Dendritic cell treated with granulocyte-macrophage colony-stimulating factor and Interleukin-4, amounts not matched to agents 40 ng/mL and 50 ng/mL, for 4 days (primary cell): ENCODE results near the gene SYNE1.
"Not testable (repeated sequence)": the region's sequence is repeated elsewhere in the genome, so short reads cannot be mapped to it uniquely, and the experiment has no call there.

Experiments used
- H3K27ac Mint-ChIP-seq: one replicate; pipeline ENCODE4 v1.8.0; 2022; ENCODE audit warnings: mild to moderate bottlenecking, mixed read lengths
- H3K27me3 Mint-ChIP-seq: one replicate; pipeline ENCODE4 v1.8.0; 2022; ENCODE audit warnings: mild to moderate bottlenecking, mixed read lengths
- H3K36me3 Mint-ChIP-seq: one replicate; pipeline ENCODE4 v1.8.0; 2022; ENCODE audit warnings: low read depth, mixed read lengths
- H3K4me1 Mint-ChIP-seq: one replicate; pipeline ENCODE4 v1.8.0; 2022; ENCODE audit warnings: low read depth, mixed read lengths
- H3K4me3 Mint-ChIP-seq: one replicate; pipeline ENCODE4 v1.8.0; 2022; ENCODE audit warnings: mild to moderate bottlenecking, moderate library complexity, mixed read lengths
- H3K9me3 Mint-ChIP-seq: one replicate; pipeline ENCODE4 v1.8.0; 2022; ENCODE audit warnings: mixed read lengths
- intact Hi-C: fragments of 100-400 bp; cut with micrococcal nuclease; formaldehyde crosslinking; loops from one replicate; pipeline ENCODE4 v1.15.0; 2022

The SYNE1 gene

GRCh38 chr6:152514120-152514519 lies 123.0 kb downstream of the SYNE1 start:
- H3K4me3 Mint-ChIP-seq, H3K36me3 Mint-ChIP-seq, intact Hi-C loops, H3K9me3 Mint-ChIP-seq, H3K4me1 Mint-ChIP-seq, H3K27me3 Mint-ChIP-seq, H3K27ac Mint-ChIP-seq: not testable (repeated sequence)

- H3K27ac Mint-ChIP-seq = no peak overlapping the region
- intact Hi-C loops = no loop called here
- no peaks in the 10 kb centered on the region for H3K9me3 Mint-ChIP-seq
- H3K4me1 Mint-ChIP-seq = no peaks in the 10 kb centered on the region
- no peaks in the 10 kb centered on the region for H3K36me3 Mint-ChIP-seq
- no peak overlapping the region for H3K4me3 Mint-ChIP-seq
- no peaks in the 10 kb centered on the region for H3K27me3 Mint-ChIP-seq
Observed at GRCh38 chr6:152509916-152510315, 127.2 kb downstream of the SYNE1 start.

GRCh38 chr6:152508477-152508876 lies 128.7 kb downstream of the SYNE1 start:
- intact Hi-C loops = no loop called here
- Mint-ChIP-seq H3K4me3 (no peak overlapping the region), H3K4me1 (no peaks in the 10 kb centered on the region), H3K27me3 (no peaks in the 10 kb centered on the region), H3K27ac (no peak overlapping the region), H3K36me3 (no peaks in the 10 kb centered on the region), H3K9me3 (no peaks in the 10 kb centered on the region)

GRCh38 chr6:152503546-152503945 lies 133.6 kb downstream of the SYNE1 start:
- no peak overlapping the region for H3K4me3 Mint-ChIP-seq
- intact Hi-C loops = no loop called here
- H3K27me3 Mint-ChIP-seq = no peaks in the 10 kb centered on the region
- H3K9me3 Mint-ChIP-seq = no peaks in the 10 kb centered on the region
- H3K27ac Mint-ChIP-seq = no peak overlapping the region
- no peaks in the 10 kb centered on the region for H3K4me1 Mint-ChIP-seq
- no peaks in the 10 kb centered on the region for H3K36me3 Mint-ChIP-seq

- Mint-ChIP-seq H3K9me3 (no peaks in the 10 kb centered on the region), H3K4me1 (no peaks in the 10 kb centered on the region), H3K4me3 (no peak overlapping the region), H3K27ac (no peak overlapping the region), H3K27me3 (no peaks in the 10 kb centered on the region), H3K36me3 (no peaks in the 10 kb centered on the region)
- intact Hi-C loops = no loop called here
Observed at GRCh38 chr6:152502421-152503188, 134.6 kb downstream of the SYNE1 start.

GRCh38 chr6:152499931-152500330 lies 137.2 kb downstream of the SYNE1 start:
- H3K27me3 Mint-ChIP-seq = no peaks in the 10 kb centered on the region
- H3K4me1 Mint-ChIP-seq = no peaks in the 10 kb centered on the region
- intact Hi-C loops = no loop called here
- no peaks in the 10 kb centered on the region for H3K9me3 Mint-ChIP-seq
- no peaks in the 10 kb centered on the region for H3K36me3 Mint-ChIP-seq
- H3K4me3 Mint-ChIP-seq = no peak overlapping the region
- H3K27ac Mint-ChIP-seq = no peak overlapping the region

GRCh38 chr6:152496731-152497130 lies 140.4 kb downstream of the SYNE1 start:
- no peaks in the 10 kb centered on the region for H3K36me3 Mint-ChIP-seq
- H3K27me3 Mint-ChIP-seq = no peaks in the 10 kb centered on the region
- H3K4me1 Mint-ChIP-seq = no peaks in the 10 kb centered on the region
- no peak overlapping the region for H3K27ac Mint-ChIP-seq
- intact Hi-C loops = no loop called here
- no peak overlapping the region for H3K4me3 Mint-ChIP-seq
- no peaks in the 10 kb centered on the region for H3K9me3 Mint-ChIP-seq

GRCh38 chr6:152495456-152495855 lies 141.7 kb downstream of the SYNE1 start:
- H3K4me1 Mint-ChIP-seq, intact Hi-C loops: not testable (repeated sequence)

GRCh38 chr6:152492281-152492680 lies 144.9 kb downstream of the SYNE1 start:
- intact Hi-C loops, H3K27me3 Mint-ChIP-seq, H3K27ac Mint-ChIP-seq, H3K4me3 Mint-ChIP-seq, H3K36me3 Mint-ChIP-seq, H3K4me1 Mint-ChIP-seq, H3K9me3 Mint-ChIP-seq: not testable (repeated sequence)

More at GRCh38 chr6:152495456-152495855, 141.7 kb downstream of the SYNE1 start:
- not testable (repeated sequence) for H3K27ac Mint-ChIP-seq, H3K4me3 Mint-ChIP-seq, H3K27me3 Mint-ChIP-seq, H3K36me3 Mint-ChIP-seq, H3K9me3 Mint-ChIP-seq

GRCh38 chr6:152491501-152491900 lies 145.7 kb downstream of the SYNE1 start:
- not testable (repeated sequence) for H3K27me3 Mint-ChIP-seq

GRCh38 chr6:152490971-152491378 lies 146.2 kb downstream of the SYNE1 start:
- H3K4me3 Mint-ChIP-seq, intact Hi-C loops, H3K27ac Mint-ChIP-seq, H3K9me3 Mint-ChIP-seq, H3K27me3 Mint-ChIP-seq, H3K4me1 Mint-ChIP-seq, H3K36me3 Mint-ChIP-seq: not testable (repeated sequence)

More at GRCh38 chr6:152491501-152491900, 145.7 kb downstream of the SYNE1 start:
- intact Hi-C loops, H3K4me3 Mint-ChIP-seq, H3K27ac Mint-ChIP-seq, H3K36me3 Mint-ChIP-seq, H3K9me3 Mint-ChIP-seq, H3K4me1 Mint-ChIP-seq: not testable (repeated sequence)

- no peak overlapping the region for H3K27ac Mint-ChIP-seq
- H3K4me3 Mint-ChIP-seq = no peak overlapping the region
- H3K36me3 Mint-ChIP-seq = no peaks in the 10 kb centered on the region
- H3K9me3 Mint-ChIP-seq = no peaks in the 10 kb centered on the region
- H3K27me3 Mint-ChIP-seq = no peaks in the 10 kb centered on the region
- no peaks in the 10 kb centered on the region for H3K4me1 Mint-ChIP-seq
- intact Hi-C loops = no loop called here
Observed at GRCh38 chr6:152484806-152485205, 152.4 kb downstream of the SYNE1 start.

- intact Hi-C loops = no loop called here
- H3K9me3 Mint-ChIP-seq = no peaks in the 10 kb centered on the region
- H3K4me3 Mint-ChIP-seq = no peak overlapping the region
- no peak overlapping the region for H3K27ac Mint-ChIP-seq
- H3K4me1 Mint-ChIP-seq = no peaks in the 10 kb centered on the region
- H3K27me3 Mint-ChIP-seq = no peaks in the 10 kb centered on the region
- H3K36me3 Mint-ChIP-seq = no peaks in the 10 kb centered on the region
Observed at GRCh38 chr6:152482289-152482688, 154.9 kb downstream of the SYNE1 start.

GRCh38 chr6:152478377-152479010 lies 158.7 kb downstream of the SYNE1 start:
- Mint-ChIP-seq H3K4me3 (no peak overlapping the region), H3K4me1 (no peaks in the 10 kb centered on the region), H3K27ac (no peak overlapping the region), H3K27me3 (no peaks in the 10 kb centered on the region), H3K36me3 (no peaks in the 10 kb centered on the region), H3K9me3 (no peaks in the 10 kb centered on the region)
- intact Hi-C loops = no loop called here

- Mint-ChIP-seq H3K27me3 (no peaks in the 10 kb centered on the region), H3K36me3 (no peaks in the 10 kb centered on the region), H3K4me3 (no peak overlapping the region), H3K4me1 (no peaks in the 10 kb centered on the region), H3K9me3 (no peaks in the 10 kb centered on the region), H3K27ac (no peak overlapping the region)
- intact Hi-C loops = no loop called here
Observed at GRCh38 chr6:152474354-152474753, 162.8 kb downstream of the SYNE1 start.
